B cell (primary cell): ENCODE data around the gene TSKU. TPM values are rescaled to one million over a fixed set of nuclear protein-coding genes. Genes with fewer than 3 reads are reported as not detected.

Experiments
- ATAC-seq: fragments of 200-7000 bp; cut with Tn5 transposase; one replicate; pipeline ENCODE4 v1.10.0; 2021; ENCODE audit warnings: low read depth, mild to moderate bottlenecking, moderate number of reproducible peaks, moderate library complexity
- CTCF ChIA-PET: fragments of 350-600 bp; sonication (Branson Sonifier 250); formaldehyde crosslinking; loops from one replicate; lab custom pipeline; 2021; ENCODE audit warnings: antibody characterized with exemption, inconsistent platforms; lab: Charles Lee
- POLR2A ChIA-PET: fragments of 350-600 bp; sonication (Branson Sonifier 250); formaldehyde crosslinking; loops from one replicate; lab custom pipeline; 2021; ENCODE audit warnings: antibody characterized with exemption; lab: Charles Lee
- DNase-seq: peaks from one replicate; pipeline ENCODE4 v3.0.0; 2013
- H2AFZ ChIP-seq: 2 replicates; pipeline ENCODE4 v1.6.1; 2012; ENCODE audit warnings: mild to moderate bottlenecking, low read depth, low read length; ENCODE audit not compliant: insufficient read depth, poor library complexity, severe bottlenecking
- H3K27ac ChIP-seq, 2 donors: 1 replicate in 1 of 2; 2 replicates in 1 of 2; pipeline ENCODE4 v1.5.1; 2012 to 2013; ENCODE audit warnings: low read length in 2 of 2, mild to moderate bottlenecking in 2 of 2, moderate library complexity in 1 of 2
- H3K27me3 ChIP-seq, 4 experiments: fragments of 200-600 bp in 1 of 4; sonication (generic) in 1 of 4; replicated peaks in 1 of 4; 1 replicate in 2 of 4; 2 replicates in 2 of 4; pipeline versions ENCODE4 v1.6.1 to v1.7.0; 2013 to 2016; ENCODE audit warnings: low read length in 3 of 4, mild to moderate bottlenecking in 2 of 4, mixed read lengths in 1 of 4, moderate library complexity in 1 of 4; ENCODE audit not compliant: insufficient read depth in 4 of 4, control insufficient read depth in 3 of 4; ENCODE audit errors: control extremely low read depth in 1 of 4
- H3K36me3 ChIP-seq, 2 experiments: replicated peaks in 1 of 2; 1 replicate in 1 of 2; 2 replicates in 1 of 2; pipeline versions ENCODE4 v1.6.1 to v1.7.1; 2013; ENCODE audit warnings: low read length in 1 of 2; ENCODE audit not compliant: insufficient read depth in 2 of 2, control insufficient read depth in 1 of 2; ENCODE audit errors: control extremely low read depth in 1 of 2, extremely low read depth in 1 of 2
- H3K4me1 ChIP-seq, 2 donors: fragments of 200-600 bp in 1 of 2; sonication (generic) in 1 of 2; 1 replicate in 1 of 2; 2 replicates in 1 of 2; pipeline versions ENCODE4 v1.5.1 to v1.6.1; 2013 to 2017; ENCODE audit warnings: low read length in 2 of 2; ENCODE audit not compliant: control insufficient read depth in 2 of 2, insufficient read depth in 2 of 2
- H3K4me2 ChIP-seq: replicated peaks from 2 replicates; pipeline ENCODE3; 2012; ENCODE audit warnings: mild to moderate bottlenecking, low read depth, low read length; ENCODE audit not compliant: poor library complexity, severe bottlenecking
- H3K4me3 ChIP-seq, 5 experiments: fragments of 200-600 bp in 1 of 5; sonication (generic) in 1 of 5; 1 replicate in 3 of 5; 2 replicates in 2 of 5; pipeline versions ENCODE4 v1.5.1 to v1.7.0; 2011 to 2016; ENCODE audit warnings: low read length in 4 of 5, mild to moderate bottlenecking in 4 of 5, low read depth in 2 of 5, control low read depth in 1 of 5, moderate library complexity in 1 of 5; ENCODE audit not compliant: insufficient read depth in 1 of 5; ENCODE audit errors: control extremely low read depth in 1 of 5, extremely low read depth in 1 of 5
- H3K79me2 ChIP-seq: fragments of 200-600 bp; sonication (generic); one replicate; pipeline ENCODE4 v1.6.0; 2016; ENCODE audit warnings: low read length; ENCODE audit not compliant: control insufficient read depth, insufficient read depth
- H3K9ac ChIP-seq: fragments of 200-600 bp; sonication (generic); 2 replicates; pipeline ENCODE4 v1.6.1; 2017; ENCODE audit warnings: mild to moderate bottlenecking, low read length, moderate library complexity
- H3K9me3 ChIP-seq, 3 donors: one replicate each; pipeline versions ENCODE4 v1.6.1 to v1.7.1; 2013; ENCODE audit warnings: low read length in 2 of 3; ENCODE audit not compliant: control insufficient read depth in 2 of 3, insufficient read depth in 1 of 3; ENCODE audit errors: control extremely low read depth in 1 of 3
- H4K20me1 ChIP-seq: 2 replicates; pipeline ENCODE4 v1.6.0; 2012; ENCODE audit warnings: mild to moderate bottlenecking, low read length; ENCODE audit not compliant: insufficient read depth, control insufficient read depth, poor library complexity, severe bottlenecking
- H3K27ac Mint-ChIP-seq: one replicate; pipeline ENCODE4 v1.8.0; 2021; ENCODE audit warnings: mixed read lengths
- H3K27me3 Mint-ChIP-seq: one replicate; pipeline ENCODE4 v1.8.0; 2021; ENCODE audit warnings: mixed read lengths
- H3K4me1 Mint-ChIP-seq: one replicate; pipeline ENCODE4 v1.8.0; 2021; ENCODE audit warnings: mixed read lengths
- H3K4me3 Mint-ChIP-seq: one replicate; pipeline ENCODE4 v1.8.0; 2021; ENCODE audit warnings: mixed read lengths
- H3K9me3 Mint-ChIP-seq: one replicate; pipeline ENCODE4 v1.8.0; 2022; ENCODE audit warnings: mixed read lengths; ENCODE audit not compliant: insufficient read depth
- CTCF ChIP-seq: fragments of 200-600 bp; IDR thresholded peaks from one replicate; pipeline ENCODE4 v1.8.0; 2022; ENCODE audit warnings: antibody characterized with exemption, mild to moderate bottlenecking
- EZH2 ChIP-seq: IDR thresholded peaks from 2 replicates; pipeline ENCODE4 v1.6.1; 2012; ENCODE audit warnings: borderline replicate concordance, low read depth, mild to moderate bottlenecking, moderate library complexity, low read length; ENCODE audit not compliant: insufficient read depth, poor library complexity, severe bottlenecking
- WGBS: methylation state at CpG from one replicate; pipeline ENCODE4 v1.1.5; 2013; ENCODE audit warnings: missing lambda C conversion rate; ENCODE audit not compliant: insufficient coverage; 5-methylcytosine and 5-hydroxymethylcytosine counted together
- intact Hi-C: fragments of 100-400 bp; cut with micrococcal nuclease; formaldehyde crosslinking; loops from one replicate; pipeline ENCODE4 v1.10.0; 2022
- polyA plus RNA-seq: library from polyadenylated mRNA; depleted of rRNA; stranded (reverse); fragments of >200 nt; gene quantifications from 2 replicates; pipeline ENCODE4 v1.2.3, GENCODE V29; 2012
- total RNA-seq, 2 donors: library from RNA; stranded (reverse); fragments of 120-200 nt in 1 of 2; gene quantifications; 1 replicate in 1 of 2; 2 replicates in 1 of 2; pipeline versions ENCODE4 v1.2.3 to v1.2.4, GENCODE V29; 2013 to 2022

Gene TSKU
- total and polyA plus RNA-seq, 2 donors (not counting 1 experiment from before 2014, with no cell fraction given) = not detected

DNA sequence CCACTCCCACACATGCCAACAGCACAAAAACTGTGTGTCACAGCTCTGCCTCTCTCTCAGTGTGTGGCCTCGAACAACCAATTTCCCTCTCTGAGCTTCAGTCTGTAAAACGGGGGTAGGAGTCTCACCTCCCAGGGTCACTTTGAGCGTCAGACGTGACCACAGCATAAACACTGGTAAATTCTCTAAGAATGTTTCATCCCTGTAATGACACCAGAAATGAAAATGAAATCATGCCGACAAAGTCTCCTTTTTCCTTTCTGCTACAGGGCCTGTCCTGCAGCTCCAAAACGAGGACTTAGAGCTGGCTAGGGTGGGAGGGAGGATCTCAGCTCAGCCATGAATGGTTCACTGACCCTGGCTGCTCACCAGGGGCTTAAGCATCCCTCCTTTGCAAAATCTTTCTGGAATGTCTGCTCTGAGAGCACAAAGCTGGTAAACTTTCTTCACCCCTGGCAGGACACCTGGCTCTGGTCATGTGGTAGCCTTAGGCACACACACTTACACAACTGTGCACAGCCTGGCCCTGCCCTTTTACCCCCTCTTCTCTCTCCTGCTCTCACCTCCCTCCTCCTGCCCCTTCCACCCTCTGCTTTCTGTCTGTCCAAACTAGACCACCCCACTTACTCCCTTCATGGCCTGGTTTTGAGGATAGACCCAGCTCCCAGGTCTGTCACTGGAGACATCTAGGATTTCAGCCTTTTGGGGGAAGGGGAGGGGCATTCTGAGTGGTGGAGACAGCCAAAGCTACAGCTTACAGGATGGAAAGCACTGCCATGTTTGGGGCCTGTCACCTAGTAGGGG is 12.3 kb upstream of the TSKU start:
- H3K4me1 ChIP-seq = no peaks in the 10 kb centered on the region
- DNase-seq (no peak), ATAC-seq (no peak)
- H3K4me3 ChIP-seq = no peak overlapping the region
- Mint-ChIP-seq H3K27ac (no peak overlapping the region), H3K9me3 (no peaks in the 10 kb centered on the region), H3K4me1 (no peaks in the 10 kb centered on the region), H3K4me3 (no peak overlapping the region), H3K27me3 (peaks cover 28% of the 10 kb centered on the region)
- H3K4me2 ChIP-seq = no peak overlapping the region
- H3K9me3 ChIP-seq = peaks cover 0 to 15% (median 3%) of the 10 kb centered on the region in 3 donors
- no peaks in the 10 kb centered on the region for H3K36me3 ChIP-seq
- TF ChIP-seq CTCF (no peak), EZH2 (no peak)
- intact Hi-C loops = no loop called here
- H3K9ac ChIP-seq = no peak overlapping the region
- no peaks in the 10 kb centered on the region for H3K79me2 ChIP-seq
- POLR2A ChIA-PET = no interaction called here
- H3K27me3 ChIP-seq = peaks cover 0 to 7% (median 0%) of the 10 kb centered on the region in 4 experiments
- H2AFZ ChIP-seq = no peak overlapping the region
- H4K20me1 ChIP-seq = no peaks in the 10 kb centered on the region
- WGBS = 88% methylated on average over 5 of the region's 6 CpGs
- CTCF ChIA-PET = no interaction called here
- H3K27ac ChIP-seq = no peak overlapping the region

GRCh38 chr11:76771446-76772099 is 11.6 kb upstream of the TSKU start:
- Histone ChIP-seq H3K9ac (no peak overlapping the region), H3K9me3 (peaks cover 2 to 18% (median 11%) of the 10 kb centered on the region in 3 donors), H4K20me1 (no peaks in the 10 kb centered on the region), H3K27ac (no peak overlapping the region), H3K79me2 (no peaks in the 10 kb centered on the region), H3K36me3 (no peaks in the 10 kb centered on the region), H3K27me3 (peaks cover 0 to 7% (median 0%) of the 10 kb centered on the region in 4 experiments), H3K4me2 (no peak overlapping the region), H2AFZ (no peak overlapping the region), H3K4me3 (no peak overlapping the region), H3K4me1 (no peaks in the 10 kb centered on the region)
- WGBS = 72% methylated on average over 7 of the region's 8 CpGs
- ChIA-PET POLR2A (no interaction called here), CTCF (interaction anchor here (0.8 kb wide), 1 partner anchor 11 kb away, joined by 3 read pairs; no protein-coding TSS in a partner anchor)
- H3K4me1 Mint-ChIP-seq = no peaks in the 10 kb centered on the region
- TF ChIP-seq CTCF = no peak
- no peak for TF ChIP-seq EZH2
- no peak overlapping the region for H3K27ac Mint-ChIP-seq
- DNase-seq (no peak), ATAC-seq (no peak)
- intact Hi-C loops = no loop called here
- peaks cover 2% of the 10 kb centered on the region for H3K9me3 Mint-ChIP-seq
- H3K27me3 Mint-ChIP-seq = peaks cover 26% of the 10 kb centered on the region
- H3K4me3 Mint-ChIP-seq = no peak overlapping the region
